Measurements from ENCODE around the gene GALK1. TPM values are rescaled to one million over a fixed set of nuclear protein-coding genes. Genes with fewer than 3 reads are reported as not detected.

Gene GALK1
- polyA plus RNA-seq, 1 donor: 25.0 TPM

DNA sequence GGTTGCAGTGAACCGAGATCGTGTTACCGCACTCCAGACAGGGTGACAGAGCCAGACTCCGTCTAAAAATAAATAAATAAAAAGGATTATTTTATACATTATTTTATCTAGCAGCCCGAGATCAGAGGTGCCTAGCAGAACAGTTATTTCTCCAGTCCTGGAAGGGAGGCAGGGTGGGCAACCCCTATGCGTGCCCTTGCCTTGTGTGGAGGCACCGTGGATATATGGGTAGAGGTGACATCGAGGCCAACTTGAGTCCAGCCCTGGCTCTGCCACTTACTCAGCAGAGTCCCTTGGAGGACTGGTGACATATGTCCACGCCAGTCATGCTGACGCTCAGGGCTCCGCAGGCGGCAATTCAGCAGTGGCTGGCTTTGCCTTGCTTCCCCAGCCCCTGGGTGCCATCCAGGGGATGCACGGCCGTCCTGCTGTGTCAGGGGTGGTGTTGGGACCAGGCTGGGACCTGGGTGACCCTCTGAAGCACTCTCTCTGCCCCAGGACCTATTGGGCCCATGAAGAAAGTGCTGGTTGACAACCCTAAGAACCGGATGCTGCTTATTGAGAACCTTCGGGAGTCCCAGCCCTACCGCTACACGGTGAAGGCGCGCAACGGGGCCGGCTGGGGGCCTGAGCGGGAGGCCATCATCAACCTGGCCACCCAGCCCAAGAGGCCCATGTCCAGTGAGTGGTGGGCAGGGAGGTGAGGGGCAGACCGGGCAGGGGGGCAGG lies 13.2 kb downstream of the GALK1 start:
- DNase-seq: no peak

DNA sequence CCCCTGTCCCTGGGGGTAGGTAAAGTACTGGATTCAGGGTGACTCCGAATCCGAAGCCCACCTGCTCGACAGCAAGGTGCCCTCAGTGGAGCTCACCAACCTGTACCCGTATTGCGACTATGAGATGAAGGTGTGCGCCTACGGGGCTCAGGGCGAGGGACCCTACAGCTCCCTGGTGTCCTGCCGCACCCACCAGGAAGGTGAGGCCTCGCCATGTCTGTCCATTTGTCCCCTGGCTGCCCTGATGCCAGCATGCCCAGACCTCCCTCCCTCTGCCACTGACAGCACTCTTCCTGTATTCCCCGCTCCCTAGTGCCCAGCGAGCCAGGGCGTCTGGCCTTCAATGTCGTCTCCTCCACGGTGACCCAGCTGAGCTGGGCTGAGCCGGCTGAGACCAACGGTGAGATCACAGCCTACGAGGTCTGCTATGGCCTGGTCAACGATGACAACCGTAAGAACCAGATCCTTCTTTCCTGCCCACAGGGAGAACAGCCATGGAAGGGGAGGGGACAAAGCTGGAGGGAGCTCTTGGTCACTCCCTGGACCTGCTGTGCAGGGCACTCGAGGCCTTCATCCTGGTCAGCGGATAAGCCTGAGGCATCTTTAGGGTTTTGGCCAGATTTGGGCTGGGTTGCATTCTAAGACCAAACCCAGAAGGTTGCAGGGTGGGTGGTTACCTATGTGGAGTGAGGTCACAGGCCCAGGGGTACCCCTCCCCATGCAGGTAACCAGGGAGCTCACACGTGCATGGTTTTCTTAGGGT lies 14.2 kb downstream of the GALK1 start:
- no peak for DNase-seq

DNA sequence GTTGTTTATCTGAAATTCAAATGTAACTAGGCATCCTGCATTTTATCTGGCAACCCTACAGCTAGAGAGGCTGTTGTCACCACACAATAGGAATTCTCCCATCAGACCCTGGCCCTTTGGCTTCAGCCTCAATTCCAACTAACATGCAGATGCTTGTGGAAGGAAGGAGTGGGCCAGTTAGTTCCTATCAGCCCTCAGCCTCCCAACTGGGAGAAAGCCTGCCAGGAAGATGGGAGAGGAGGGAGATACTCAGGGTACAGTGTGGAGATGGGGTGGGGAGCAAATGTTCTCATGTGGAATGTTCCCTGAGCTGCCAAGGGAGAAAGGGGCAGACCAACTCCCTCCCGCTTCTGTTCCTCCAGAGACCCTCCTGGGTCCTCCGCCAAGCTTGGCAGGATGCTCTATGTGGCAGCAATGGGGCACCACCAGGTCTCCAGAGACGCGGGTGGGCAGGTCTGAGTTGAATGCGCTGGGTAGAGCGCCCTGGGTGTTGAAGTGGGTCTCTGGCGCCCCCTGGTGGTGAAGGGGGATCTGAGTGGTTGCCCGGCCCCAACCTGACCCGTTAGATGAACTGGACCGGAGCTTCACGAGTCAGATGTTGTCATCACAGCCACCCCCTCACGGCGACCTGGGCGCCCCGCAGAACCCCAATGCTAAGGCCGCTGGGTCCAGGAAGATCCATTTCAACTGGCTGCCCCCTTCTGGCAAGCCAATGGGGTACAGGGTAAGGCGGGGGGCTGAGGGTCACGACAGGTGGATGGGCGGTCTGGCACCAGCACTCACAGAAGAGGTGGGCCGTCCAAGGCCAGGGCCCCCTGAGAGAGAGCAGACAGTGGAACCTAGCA lies 15.2 kb downstream of the GALK1 start:
- DNase-seq: peak; percentile 55

DNA sequence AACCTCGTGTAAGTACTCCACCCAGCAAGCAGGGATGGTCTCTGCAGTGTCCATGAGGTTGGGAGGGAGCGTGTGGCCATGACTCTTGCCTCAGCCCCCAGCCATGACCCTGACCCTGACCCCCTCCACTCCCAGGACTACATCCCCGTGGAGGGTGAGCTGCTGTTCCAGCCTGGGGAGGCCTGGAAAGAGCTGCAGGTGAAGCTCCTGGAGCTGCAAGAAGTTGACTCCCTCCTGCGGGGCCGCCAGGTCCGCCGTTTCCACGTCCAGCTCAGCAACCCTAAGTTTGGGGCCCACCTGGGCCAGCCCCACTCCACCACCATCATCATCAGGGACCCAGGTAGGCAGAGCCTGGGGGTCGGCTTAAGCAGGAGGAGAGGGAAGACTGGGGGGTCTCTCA lies 16.3 kb downstream of the GALK1 start:
- DNase-seq: no peak

DNA sequence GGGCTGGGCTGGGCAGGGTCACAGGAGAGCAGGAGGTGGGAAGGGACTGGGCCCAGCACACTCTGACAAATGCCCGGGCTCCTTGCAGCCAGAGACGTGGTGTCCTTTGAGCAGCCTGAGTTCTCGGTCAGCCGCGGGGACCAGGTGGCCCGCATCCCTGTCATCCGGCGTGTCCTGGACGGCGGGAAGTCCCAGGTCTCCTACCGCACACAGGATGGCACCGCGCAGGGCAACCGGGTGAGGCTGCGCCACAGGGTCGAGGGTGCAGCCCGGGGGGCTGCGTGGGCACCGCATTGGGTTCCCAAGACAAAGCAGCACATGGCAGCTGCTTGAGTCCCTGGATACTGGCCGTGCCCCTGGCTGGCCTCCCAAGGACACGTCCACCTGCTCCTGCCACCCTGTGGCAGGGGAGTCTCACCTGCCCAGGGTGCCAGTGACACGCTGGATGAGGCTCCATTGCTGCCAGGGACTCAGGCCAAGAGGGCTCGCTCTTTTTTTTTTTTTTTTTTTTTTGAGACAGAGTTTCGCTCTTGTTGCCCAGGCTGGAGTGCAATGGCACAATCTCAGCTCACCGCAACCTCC lies 21.3 kb downstream of the GALK1 start:
- DNase-seq: no peak

DNA sequence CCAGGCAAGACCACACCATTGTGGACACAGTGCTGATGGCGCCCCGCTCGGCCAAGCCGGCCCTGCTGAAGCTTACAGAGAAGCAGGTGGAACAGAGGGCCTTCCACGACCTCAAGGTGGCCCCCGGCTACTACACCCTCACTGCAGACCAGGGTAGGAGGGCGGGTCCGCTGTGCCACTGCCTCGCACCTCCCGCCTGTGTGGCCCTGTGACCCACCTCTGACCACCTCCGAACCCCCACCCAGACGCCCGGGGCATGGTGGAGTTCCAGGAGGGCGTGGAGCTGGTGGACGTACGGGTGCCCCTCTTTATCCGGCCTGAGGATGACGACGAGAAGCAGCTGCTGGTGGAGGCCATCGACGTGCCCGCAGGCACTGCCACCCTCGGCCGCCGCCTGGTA lies 22.7 kb downstream of the GALK1 start:
- DNase-seq: no peak

DNA sequence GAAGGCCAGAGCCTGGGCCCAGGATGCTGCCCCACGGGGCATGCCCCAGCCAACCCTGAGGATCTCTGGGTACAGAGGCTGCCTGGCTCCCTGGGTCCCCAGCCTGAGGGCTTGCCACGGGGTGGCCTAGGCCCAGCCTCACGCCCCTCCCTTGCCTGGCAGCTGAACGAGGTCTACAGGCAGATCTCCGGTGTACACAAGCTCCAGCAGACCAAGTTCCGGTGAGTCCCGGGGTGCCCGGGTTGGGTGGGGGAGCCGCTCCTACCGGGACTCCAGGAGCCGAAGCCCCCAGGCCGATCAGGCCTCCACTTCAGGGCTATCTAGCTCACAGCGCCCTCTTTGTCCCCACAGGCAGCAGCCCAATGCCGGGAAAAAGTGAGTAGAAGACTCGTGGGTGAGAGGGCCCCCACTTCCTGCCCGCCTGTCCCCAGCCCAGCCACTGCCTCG lies 24.3 kb downstream of the GALK1 start:
- no peak for DNase-seq

DNA sequence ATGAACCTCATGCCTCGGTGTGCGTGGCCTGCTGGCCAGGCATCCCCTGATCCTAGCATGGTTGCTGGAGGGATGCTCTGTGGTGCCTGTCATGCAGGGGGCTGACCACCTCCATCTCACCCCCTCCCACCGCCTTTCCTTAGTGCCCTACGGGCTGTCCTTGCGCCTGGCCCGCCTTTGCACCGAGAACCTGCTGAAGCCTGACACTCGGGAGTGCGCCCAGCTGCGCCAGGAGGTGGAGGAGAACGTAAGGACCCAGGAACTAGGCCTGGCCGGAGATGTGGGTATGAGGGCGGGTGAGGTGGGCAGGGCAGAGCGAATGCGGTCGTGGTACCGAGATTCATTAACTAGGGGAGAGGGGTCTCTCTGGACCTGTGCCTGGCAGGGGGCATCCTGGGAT lies 24.8 kb downstream of the GALK1 start:
- DNase-seq: no peak

DNA sequence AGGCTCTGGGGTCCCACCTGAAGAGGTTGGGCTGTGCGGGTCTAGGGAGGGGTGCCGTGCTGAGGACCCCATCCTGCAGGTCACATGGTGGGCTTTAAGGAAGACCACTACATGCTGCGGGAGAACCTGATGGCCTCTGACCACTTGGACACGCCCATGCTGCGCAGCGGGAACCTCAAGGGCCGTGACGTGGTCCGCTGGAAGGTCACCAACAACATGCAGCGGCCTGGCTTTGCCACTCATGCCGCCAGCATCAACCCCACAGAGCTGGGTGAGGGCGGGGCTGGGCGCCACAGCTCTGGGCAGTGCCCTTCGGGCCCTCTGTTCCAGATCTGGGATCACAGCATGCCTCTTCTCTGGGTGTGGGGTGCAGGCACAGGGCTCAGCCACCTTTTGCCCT lies 25.2 kb downstream of the GALK1 start:
- no peak for DNase-seq

DNA sequence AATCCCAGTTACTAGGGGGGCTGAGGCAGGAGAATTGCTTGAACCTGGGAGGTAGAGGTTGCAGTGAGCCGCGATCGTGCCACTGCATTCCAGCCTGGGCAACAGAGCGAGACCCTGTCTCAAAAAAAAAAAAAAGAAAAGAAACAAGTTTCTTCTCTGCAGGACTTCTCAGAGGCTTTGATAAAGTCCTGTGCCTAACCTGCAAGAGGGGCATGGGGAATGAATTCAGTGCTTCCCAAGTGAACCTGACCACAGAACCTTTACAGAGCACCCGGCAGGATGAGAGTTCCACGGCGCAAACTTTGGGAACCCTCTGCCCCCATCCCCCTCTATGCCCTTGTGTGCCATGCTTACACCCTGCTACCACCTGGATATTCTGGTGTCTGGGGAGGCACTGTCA lies 25.8 kb downstream of the GALK1 start:
- no peak for DNase-seq

DNA sequence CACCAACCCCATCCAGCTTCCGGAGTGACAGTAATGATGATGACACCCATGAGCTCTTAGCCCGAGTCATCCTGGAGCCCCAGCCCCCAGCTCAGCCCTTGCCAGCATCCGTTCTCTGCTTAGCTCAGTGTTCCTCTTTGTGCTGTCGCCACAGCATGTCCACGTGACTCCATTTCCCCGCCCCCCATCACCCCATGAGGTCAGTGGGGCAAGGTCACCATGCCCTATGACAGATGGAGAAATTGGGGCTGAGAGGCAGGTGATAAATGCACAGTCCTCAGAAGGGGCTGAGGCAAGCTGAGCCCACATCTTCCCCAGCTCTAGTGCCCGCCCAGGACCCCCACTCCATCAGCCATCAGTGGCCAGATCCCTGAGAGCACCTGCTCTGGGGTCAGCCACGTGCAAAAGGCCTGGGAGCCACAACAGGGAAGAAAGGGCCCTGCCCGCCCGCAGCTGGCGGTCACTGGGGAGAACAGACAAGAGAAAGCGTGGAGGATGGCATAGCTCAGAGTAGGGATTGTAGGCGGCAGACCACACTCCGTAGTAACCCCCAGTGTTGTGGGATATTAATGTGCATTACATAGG lies 26.7 kb downstream of the GALK1 start:
- DNase-seq: no peak

DNA sequence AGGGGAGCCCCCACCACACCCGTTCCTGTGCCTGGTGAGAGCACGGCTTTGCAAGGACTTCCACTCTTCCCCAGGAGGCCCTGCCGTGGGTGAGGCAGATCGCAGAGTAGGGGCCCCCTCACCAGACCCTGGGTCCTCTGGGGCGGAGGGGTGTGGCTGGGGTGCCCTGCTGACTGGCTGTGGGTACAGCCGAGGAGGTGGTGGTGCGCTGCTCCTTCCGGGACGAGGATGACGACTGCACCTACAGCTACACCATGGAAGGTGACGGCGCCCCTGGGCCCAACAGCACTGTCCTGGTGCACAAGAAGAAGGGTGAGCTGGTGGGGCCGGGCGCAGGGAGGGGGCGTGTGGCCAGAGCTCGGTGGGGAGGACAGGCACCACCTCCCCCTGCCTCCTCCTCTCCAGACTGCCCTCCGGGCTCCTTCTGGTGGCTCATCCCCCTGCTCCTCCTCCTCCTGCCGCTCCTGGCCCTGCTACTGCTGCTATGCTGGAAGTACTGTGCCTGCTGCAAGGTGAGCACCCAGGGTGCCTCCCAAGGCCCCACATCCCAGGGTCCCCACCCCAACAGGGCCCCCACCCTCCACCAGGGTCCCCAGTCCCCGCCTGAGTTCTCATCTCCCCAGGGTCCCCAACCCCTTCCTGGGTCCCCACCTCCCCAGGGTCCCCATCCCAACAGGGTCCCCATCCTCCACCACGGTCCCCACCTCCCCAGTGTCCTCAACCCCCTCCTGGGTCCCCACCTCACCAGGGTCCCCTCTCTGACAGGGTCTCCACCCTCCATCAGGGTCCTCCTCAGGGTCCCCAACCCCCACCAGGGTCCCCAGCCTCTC lies 27.6 kb downstream of the GALK1 start:
- no peak for DNase-seq

DNA sequence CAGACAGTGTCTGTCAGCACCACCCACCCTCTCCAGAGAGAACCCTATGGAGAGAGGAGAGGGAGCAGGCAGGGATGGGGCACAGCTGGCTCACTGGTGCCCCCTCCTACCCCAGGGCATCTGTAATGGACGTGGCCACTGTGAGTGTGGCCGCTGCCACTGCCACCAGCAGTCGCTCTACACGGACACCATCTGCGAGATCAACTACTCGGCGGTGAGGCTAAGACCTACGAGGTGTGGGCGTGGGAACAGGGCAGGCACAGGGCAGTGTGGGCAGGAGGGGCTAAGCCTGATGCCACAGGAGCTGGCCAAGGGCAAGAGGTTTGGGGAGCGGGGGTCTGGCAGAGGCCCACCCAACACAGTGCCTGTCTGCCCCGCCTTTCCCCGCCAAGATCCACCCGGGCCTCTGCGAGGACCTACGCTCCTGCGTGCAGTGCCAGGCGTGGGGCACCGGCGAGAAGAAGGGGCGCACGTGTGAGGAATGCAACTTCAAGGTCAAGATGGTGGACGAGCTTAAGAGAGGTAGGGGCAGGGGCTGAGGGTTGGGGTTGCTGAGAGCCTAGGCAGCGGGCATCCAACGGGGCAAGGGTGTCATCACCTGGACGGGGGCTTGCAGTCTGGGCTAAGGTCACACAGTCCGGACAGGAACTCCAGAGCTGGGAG lies 28.7 kb downstream of the GALK1 start:
- no peak for DNase-seq

DNA sequence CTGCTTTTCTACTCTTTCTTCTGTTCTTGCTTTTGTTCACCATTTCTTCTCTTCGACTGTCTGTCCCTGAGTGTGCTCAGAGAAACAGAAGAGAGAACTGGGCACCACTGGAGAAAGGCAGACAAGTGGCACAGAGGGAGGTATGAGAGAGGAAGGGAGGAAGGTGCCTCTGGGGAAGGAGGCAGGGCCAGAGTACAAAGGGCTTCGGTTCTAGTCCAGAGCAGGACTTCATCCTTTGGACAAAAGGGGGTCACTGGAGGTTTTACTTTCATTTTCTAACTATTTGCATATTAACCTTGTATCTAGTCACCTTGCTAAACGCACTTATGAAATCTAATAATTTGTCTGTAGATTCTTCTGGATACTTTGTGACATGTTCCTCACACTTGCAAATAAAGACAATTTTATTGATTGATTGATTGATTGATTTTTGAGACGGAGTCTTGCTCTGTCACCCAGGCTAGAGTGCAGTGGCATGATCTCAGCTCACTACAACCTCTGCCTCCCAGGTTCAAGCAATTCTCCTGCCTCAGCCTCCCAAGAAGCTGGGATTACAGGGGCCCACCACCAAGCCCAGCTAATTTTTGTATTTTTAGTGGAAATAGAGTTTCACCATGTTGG lies 30.2 kb downstream of the GALK1 start:
- no peak for DNase-seq

DNA sequence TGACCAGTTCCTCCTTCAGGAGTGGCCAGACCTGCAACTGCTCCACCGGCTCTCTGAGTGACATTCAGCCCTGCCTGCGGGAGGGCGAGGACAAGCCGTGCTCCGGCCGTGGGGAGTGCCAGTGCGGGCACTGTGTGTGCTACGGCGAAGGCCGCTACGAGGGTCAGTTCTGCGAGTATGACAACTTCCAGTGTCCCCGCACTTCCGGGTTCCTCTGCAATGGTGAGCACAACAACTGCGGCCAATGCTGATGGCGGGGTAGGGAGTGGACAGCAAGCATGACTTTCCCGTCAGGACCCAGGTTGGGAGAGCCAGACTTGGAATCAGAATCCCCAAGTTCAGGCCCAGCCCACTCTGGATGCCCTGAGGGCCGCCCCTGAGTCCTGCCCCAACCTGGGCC lies 31.5 kb downstream of the GALK1 start:
- DNase-seq: no peak

DNA sequence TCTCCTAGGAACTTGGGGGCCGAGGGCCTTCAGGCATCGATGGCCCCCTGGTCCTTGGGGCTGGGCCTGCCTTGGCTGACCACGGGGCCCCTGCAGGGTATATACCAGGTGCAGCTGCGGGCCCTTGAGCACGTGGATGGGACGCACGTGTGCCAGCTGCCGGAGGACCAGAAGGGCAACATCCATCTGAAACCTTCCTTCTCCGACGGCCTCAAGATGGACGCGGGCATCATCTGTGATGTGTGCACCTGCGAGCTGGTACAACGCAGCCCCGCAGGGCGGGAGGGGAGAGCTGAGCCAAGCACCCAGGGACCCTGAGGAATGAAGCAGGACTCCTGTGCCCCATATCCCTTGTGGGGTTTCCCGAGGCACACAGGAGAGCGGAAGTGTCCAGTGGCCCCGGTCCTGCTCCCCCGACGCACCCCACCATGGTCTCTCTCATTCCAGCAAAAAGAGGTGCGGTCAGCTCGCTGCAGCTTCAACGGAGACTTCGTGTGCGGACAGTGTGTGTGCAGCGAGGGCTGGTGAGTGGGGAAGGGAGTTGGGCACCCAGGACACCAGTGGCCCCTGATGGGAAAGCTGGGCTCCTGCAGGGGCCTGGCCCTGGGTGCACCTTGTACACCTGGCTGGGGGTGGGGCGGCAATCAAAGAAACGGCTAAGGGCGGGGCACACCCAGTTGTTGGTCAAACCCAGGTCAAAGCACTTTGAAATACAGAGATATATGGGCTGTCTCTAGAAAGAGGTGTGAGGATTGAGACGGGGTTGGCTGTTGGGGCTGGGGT lies 33.1 kb downstream of the GALK1 start:
- DNase-seq: no peak

DNA sequence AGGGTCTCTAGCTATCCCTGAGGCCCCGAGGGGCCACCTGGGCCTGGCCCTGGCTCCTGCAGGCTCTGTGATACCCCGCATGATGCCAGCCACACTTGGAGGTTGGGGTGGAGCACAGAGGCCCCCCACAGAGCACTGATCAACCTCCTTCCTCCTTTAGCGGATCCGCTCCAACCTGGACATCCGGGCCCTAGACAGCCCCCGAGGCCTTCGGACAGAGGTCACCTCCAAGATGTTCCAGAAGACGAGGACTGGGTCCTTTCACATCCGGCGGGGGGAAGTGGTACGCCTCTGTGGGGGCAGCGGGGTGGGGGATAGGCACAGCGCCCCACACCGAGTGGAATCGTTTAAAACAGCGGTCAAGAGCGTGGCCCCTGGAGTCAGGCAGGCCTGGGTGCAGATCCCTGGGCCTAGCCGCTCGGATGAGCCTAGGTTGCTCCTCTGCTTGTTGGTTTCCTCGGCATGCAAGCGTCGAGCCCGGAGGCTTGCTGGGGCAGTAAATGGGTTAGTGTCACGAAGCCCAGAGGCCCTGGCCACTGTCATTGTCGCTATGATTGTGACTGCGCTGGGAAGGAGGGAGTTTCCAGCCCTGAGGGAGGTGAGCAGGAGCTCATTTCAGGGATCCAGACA lies 33.8 kb downstream of the GALK1 start:
- no peak for DNase-seq

DNA sequence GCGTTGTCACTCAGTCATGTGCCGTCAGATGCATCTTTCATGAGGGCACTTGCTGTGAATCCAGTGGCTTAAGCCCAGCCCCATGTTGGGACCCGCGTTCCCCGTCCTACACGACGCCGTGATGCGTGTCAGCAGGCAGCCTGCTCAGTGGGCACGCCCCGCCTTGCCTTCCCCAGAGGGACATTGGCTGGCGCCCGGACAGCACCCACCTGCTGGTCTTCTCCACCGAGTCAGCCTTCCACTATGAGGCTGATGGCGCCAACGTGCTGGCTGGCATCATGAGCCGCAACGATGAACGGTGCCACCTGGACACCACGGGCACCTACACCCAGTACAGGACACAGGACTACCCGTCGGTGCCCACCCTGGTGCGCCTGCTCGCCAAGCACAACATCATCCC lies 34.9 kb downstream of the GALK1 start:
- no peak for DNase-seq

DNA sequence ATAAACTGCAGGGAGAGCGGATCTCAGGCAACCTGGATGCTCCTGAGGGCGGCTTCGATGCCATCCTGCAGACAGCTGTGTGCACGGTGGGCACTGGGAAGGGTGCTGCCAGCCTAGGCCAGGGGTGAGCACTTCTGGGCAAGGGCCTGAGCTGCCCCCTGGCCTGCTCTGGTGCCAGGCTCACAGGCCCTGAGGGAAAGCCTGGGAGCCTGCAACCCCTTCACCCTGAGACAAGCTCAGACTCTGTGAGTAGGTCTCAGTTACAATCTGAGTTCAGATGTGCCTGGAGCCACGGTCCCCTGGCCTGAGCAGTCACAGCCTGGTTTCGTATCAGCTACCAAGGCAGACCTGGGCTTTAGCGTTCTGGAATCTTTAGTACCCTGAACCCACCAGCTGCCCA lies 35.6 kb downstream of the GALK1 start:
- no peak for DNase-seq

Data from left kidney (tissue), 2 donors.